Osteocyte (in vitro differentiated cells): ENCODE measurements around the gene STAC3. TPM values are rescaled to one million over a fixed set of nuclear protein-coding genes. Genes with fewer than 3 reads are reported as not detected.

Experiments
- DNase-seq: peaks from one replicate; pipeline ENCODE4 v3.0.0; 2021; ENCODE audit warnings: mixed read lengths; ENCODE audit not compliant: unreplicated experiment; ENCODE audit errors: extremely low spot score
- H3K27ac Mint-ChIP-seq: one replicate; pipeline ENCODE4 v1.8.0; 2021; ENCODE audit warnings: mild to moderate bottlenecking, mixed read lengths; ENCODE audit not compliant: unreplicated experiment
- H3K27me3 Mint-ChIP-seq: one replicate; pipeline ENCODE4 v1.8.0; 2021; ENCODE audit warnings: mixed read lengths; ENCODE audit not compliant: unreplicated experiment
- H3K36me3 Mint-ChIP-seq: one replicate; pipeline ENCODE4 v1.8.0; 2021; ENCODE audit warnings: mixed read lengths; ENCODE audit not compliant: unreplicated experiment
- H3K4me1 Mint-ChIP-seq: one replicate; pipeline ENCODE4 v1.8.0; 2021; ENCODE audit warnings: mixed read lengths; ENCODE audit not compliant: unreplicated experiment
- H3K4me3 Mint-ChIP-seq: one replicate; pipeline ENCODE4 v1.8.0; 2021; ENCODE audit warnings: mild to moderate bottlenecking, moderate library complexity, mixed read lengths; ENCODE audit not compliant: unreplicated experiment
- H3K9me3 Mint-ChIP-seq: one replicate; pipeline ENCODE4 v1.8.0; 2021; ENCODE audit warnings: mixed read lengths; ENCODE audit not compliant: unreplicated experiment
- CTCF ChIP-seq: fragments of 200-600 bp; sonication (generic); IDR thresholded peaks from 2 replicates; pipeline ENCODE4 v1.5.0; 2021; ENCODE audit warnings: antibody characterized with exemption, mild to moderate bottlenecking, moderate library complexity
- total RNA-seq: library from RNA; stranded (reverse); gene quantifications from 2 replicates; pipeline ENCODE4 v1.2.1, GENCODE V29; 2021

The STAC3 gene
- total RNA-seq, 1 donor from 2014 or later: 2.4 TPM

- no peak overlapping the region for H3K27ac Mint-ChIP-seq
- H3K4me3 Mint-ChIP-seq: no peak overlapping the region
- DNase-seq: no peak
- H3K9me3 Mint-ChIP-seq: no peaks in the 10 kb centered on the region
- no peak for TF ChIP-seq CTCF
- H3K36me3 Mint-ChIP-seq: peaks cover 58% of the 10 kb centered on the region
- H3K4me1 Mint-ChIP-seq: no peaks in the 10 kb centered on the region
- H3K27me3 Mint-ChIP-seq: no peaks in the 10 kb centered on the region
Measured at GRCh38 chr12:57199191-57199590, 51.8 kb downstream of the STAC3 start.

GRCh38 chr12:57198329-57198728, 52.7 kb downstream of the STAC3 start:
- H3K27me3 Mint-ChIP-seq: no peaks in the 10 kb centered on the region
- H3K4me1 Mint-ChIP-seq: no peaks in the 10 kb centered on the region
- H3K27ac Mint-ChIP-seq: no peak overlapping the region
- no peak for DNase-seq
- H3K4me3 Mint-ChIP-seq: no peak overlapping the region
- peaks cover 52% of the 10 kb centered on the region for H3K36me3 Mint-ChIP-seq
- TF ChIP-seq CTCF: no peak
- no peaks in the 10 kb centered on the region for H3K9me3 Mint-ChIP-seq

GRCh38 chr12:57196956-57197355, 54.0 kb downstream of the STAC3 start:
- H3K4me3 Mint-ChIP-seq: no peak overlapping the region

GRCh38 chr12:57196439-57196838, 54.5 kb downstream of the STAC3 start:
- no peaks in the 10 kb centered on the region for H3K27me3 Mint-ChIP-seq
- no peaks in the 10 kb centered on the region for H3K9me3 Mint-ChIP-seq
- H3K4me1 Mint-ChIP-seq: no peaks in the 10 kb centered on the region
- no peak overlapping the region for H3K4me3 Mint-ChIP-seq
- no peak overlapping the region for H3K27ac Mint-ChIP-seq
- no peak for TF ChIP-seq CTCF
- peaks cover 53% of the 10 kb centered on the region for H3K36me3 Mint-ChIP-seq
- DNase-seq: no peak

More at GRCh38 chr12:57196956-57197355, 54.0 kb downstream of the STAC3 start:
- no peak for TF ChIP-seq CTCF
- Mint-ChIP-seq H3K36me3 (peaks cover 51% of the 10 kb centered on the region), H3K9me3 (no peaks in the 10 kb centered on the region), H3K4me1 (no peaks in the 10 kb centered on the region), H3K27me3 (no peaks in the 10 kb centered on the region), H3K27ac (no peak overlapping the region)
- no peak for DNase-seq

- Mint-ChIP-seq H3K4me3 (no peak overlapping the region), H3K9me3 (no peaks in the 10 kb centered on the region), H3K36me3 (peaks cover 54% of the 10 kb centered on the region), H3K4me1 (no peaks in the 10 kb centered on the region), H3K27ac (no peak overlapping the region), H3K27me3 (no peaks in the 10 kb centered on the region)
- no peak for DNase-seq
- no peak for TF ChIP-seq CTCF
Measured at GRCh38 chr12:57195611-57196371, 55.2 kb downstream of the STAC3 start.
